NOMO-1 treated with DMSO at 0.1 percent for 48 hours (cell line): ENCODE data around the gene FAM83G.
"Not testable (repeated sequence)": the region's sequence is repeated elsewhere in the genome, so short reads cannot be mapped to it uniquely, and the experiment has no call there.

Experiments used
- DNase-seq: peaks from one replicate; lab custom pipeline; 2025; ENCODE audit not compliant: unreplicated experiment; lab: John Stamatoyannopoulos, UW

The FAM83G gene

GRCh38 chr17:18922596-18922995, 82.0 kb downstream of the FAM83G start:
- not testable (repeated sequence) for DNase-seq

GRCh38 chr17:18921912-18922451, 82.6 kb downstream of the FAM83G start:
- DNase-seq = peak; percentile 87

- DNase-seq = no peak
Measured at GRCh38 chr17:18921485-18921884, 83.1 kb downstream of the FAM83G start.

GRCh38 chr17:18920911-18921441, 83.6 kb downstream of the FAM83G start:
- DNase-seq = no peak

GRCh38 chr17:18919963-18920362, 84.6 kb downstream of the FAM83G start:
- no peak for DNase-seq
